NCI-H1930 (cell line): ENCODE results near the gene KYNU.
"Not testable (repeated sequence)": the region's sequence is repeated elsewhere in the genome, so short reads cannot be mapped to it uniquely, and the experiment has no call there.

Experiments
- DNase-seq, 2 experiments: peaks; one replicate each; lab custom pipeline; 2025; lab: John Stamatoyannopoulos, UW

The KYNU gene

GRCh38 chr2:142871396-142871795, 6.1 kb upstream of the KYNU start:
- DNase-seq: no peak

GRCh38 chr2:142872882-142873724, 4.4 kb upstream of the KYNU start:
- DNase-seq: no peak

GRCh38 chr2:142873831-142874287, 3.6 kb upstream of the KYNU start:
- DNase-seq: no peak

- DNase-seq: no peak
Observed at GRCh38 chr2:142874293-142874814, 3.1 kb upstream of the KYNU start.

GRCh38 chr2:142875010-142875409, 2.5 kb upstream of the KYNU start:
- no peak for DNase-seq

- DNase-seq: no peak
Observed at GRCh38 chr2:142875652-142876051, 1.8 kb upstream of the KYNU start.

GRCh38 chr2:142876423-142876822, 1.0 kb upstream of the KYNU start:
- no peak for DNase-seq

- DNase-seq: no peak
Observed at GRCh38 chr2:142878031-142878678, 691 bp downstream of the KYNU start.

GRCh38 chr2:142879151-142879550, 1.7 kb downstream of the KYNU start:
- no peak for DNase-seq

- no peak for DNase-seq
Observed at GRCh38 chr2:142880279-142880678, 2.8 kb downstream of the KYNU start.

- no peak for DNase-seq
Observed at GRCh38 chr2:142881619-142882018, 4.2 kb downstream of the KYNU start.

- DNase-seq: not testable (repeated sequence)
Observed at GRCh38 chr2:142882500-142882899, 5.0 kb downstream of the KYNU start.

- DNase-seq: no peak
Observed at GRCh38 chr2:142883526-142883925, 6.1 kb downstream of the KYNU start.

GRCh38 chr2:142885543-142885942, 8.1 kb downstream of the KYNU start:
- no peak for DNase-seq

GRCh38 chr2:142892715-142893114, 15.3 kb downstream of the KYNU start:
- no peak for DNase-seq

GRCh38 chr2:142893241-142893640, 15.8 kb downstream of the KYNU start:
- DNase-seq: no peak

- DNase-seq: no peak
Observed at GRCh38 chr2:142897807-142898206, 20.3 kb downstream of the KYNU start.

- not testable (repeated sequence) for DNase-seq
Observed at GRCh38 chr2:142900327-142900726, 22.9 kb downstream of the KYNU start.

- no peak for DNase-seq
Observed at GRCh38 chr2:142901780-142902179, 24.3 kb downstream of the KYNU start.

- not testable (repeated sequence) for DNase-seq
Observed at GRCh38 chr2:142903726-142904125, 26.3 kb downstream of the KYNU start.

- no peak for DNase-seq
Observed at GRCh38 chr2:142907653-142908052, 30.2 kb downstream of the KYNU start.

- no peak for DNase-seq
Observed at GRCh38 chr2:142914507-142915313, 37.2 kb downstream of the KYNU start.
